Measurements from ENCODE around the gene TBX1. TPM values are rescaled to one million over a fixed set of nuclear protein-coding genes. Genes with fewer than 3 reads are reported as not detected.

The TBX1 gene
- total and polyA plus RNA-seq, 2 of the 13 experiments (the other 11 are each of a cell fraction or from before 2014, with no cell fraction given), result not detected

DNA sequence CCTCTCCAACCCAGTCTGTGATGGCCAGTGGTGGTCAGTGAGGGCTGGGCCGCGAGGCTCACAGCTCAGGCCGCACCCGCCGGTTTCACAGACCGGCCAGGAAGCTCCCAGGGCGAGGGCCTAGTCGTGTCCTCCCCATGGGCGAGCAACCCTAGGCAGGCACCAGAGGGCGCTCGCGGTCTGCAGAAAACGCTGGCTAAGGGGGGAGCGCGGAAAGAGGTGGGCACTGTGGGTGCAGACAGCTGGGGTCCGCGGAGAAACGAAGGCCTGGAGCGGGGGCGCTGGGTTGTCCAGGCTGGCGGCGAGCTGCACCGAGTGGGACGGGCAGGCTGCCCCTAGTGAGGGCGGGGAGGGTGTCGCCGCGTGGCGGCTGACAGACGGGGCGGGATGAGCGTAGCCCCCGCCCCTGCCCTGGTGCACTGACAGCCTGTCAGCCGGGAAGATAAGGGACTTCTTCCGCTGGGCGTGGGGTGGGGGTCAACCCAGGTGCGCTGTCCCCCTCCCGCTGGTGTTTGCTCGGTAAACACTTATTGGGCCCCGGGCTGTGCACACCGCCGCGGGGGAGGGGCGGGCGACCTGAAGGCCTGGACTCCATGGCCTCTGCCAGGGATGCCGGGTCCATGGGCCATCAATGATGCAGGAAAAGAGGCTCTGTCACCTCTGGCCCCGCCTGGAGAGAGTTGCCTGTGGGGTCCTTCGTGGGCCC lies 29.8 kb upstream of the TBX1 start (continued):
- no peak for TF ChIP-seq ARID3A (IDR thresholded peaks at IDR 0.05; ENCODE audit: low read depth, low read length)
- no peak for TF ChIP-seq BHLHE40 (IDR thresholded peaks at IDR 0.05; ENCODE audit: low read length)
- peak; percentile 80; the same call in 1 of the 2 replicates for TF ChIP-seq ARID5B (CRISPR knock-in tag; IDR thresholded peaks at IDR 0.05)
- no peak for TF ChIP-seq MAFG (CRISPR knock-in tag; IDR thresholded peaks at IDR 0.05)
- peak; percentile 69 for TF ChIP-seq ISL2 (CRISPR knock-in tag; IDR thresholded peaks at IDR 0.05)
- peak; percentile 77 for TF ChIP-seq ZGPAT (CRISPR knock-in tag; IDR thresholded peaks at IDR 0.05)
- no peak for TF ChIP-seq NFYC (CRISPR knock-in tag; IDR thresholded peaks at IDR 0.05)
- peak; percentile 69; the same call in 1 of the 2 replicates for TF ChIP-seq ZNF430 (CRISPR knock-in tag; IDR thresholded peaks at IDR 0.05)
- TF ChIP-seq, protein P1, sequence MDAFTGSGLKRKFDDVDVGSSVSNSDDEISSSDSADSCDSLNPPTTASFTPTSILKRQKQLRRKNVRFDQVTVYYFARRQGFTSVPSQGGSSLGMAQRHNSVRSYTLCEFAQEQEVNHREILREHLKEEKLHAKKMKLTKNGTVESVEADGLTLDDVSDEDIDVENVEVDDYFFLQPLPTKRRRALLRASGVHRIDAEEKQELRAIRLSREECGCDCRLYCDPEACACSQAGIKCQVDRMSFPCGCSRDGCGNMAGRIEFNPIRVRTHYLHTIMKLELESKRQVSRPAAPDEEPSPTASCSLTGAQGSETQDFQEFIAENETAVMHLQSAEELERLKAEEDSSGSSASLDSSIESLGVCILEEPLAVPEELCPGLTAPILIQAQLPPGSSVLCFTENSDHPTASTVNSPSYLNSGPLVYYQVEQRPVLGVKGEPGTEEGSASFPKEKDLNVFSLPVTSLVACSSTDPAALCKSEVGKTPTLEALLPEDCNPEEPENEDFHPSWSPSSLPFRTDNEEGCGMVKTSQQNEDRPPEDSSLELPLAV (CRISPR knock-in tag; conservative IDR thresholded peaks at IDR 0.05; ENCODE audit: low read depth), result no peak
- peak; percentile 79 for TF ChIP-seq KDM2A (CRISPR knock-in tag; IDR thresholded peaks at IDR 0.05; ENCODE audit: borderline replicate concordance, low read depth)
- no peak for TF ChIP-seq REST (IDR thresholded peaks at IDR 0.05; ENCODE audit: borderline replicate concordance in 1 of 2, low read depth in 1 of 2, low read length in 2 of 2)
- peak; percentile 62; the same call in 1 of the 2 replicates for TF ChIP-seq SOX5 (CRISPR knock-in tag; IDR thresholded peaks at IDR 0.05; ENCODE audit: borderline replicate concordance)
- no peak for TF ChIP-seq SMYD3 (CRISPR knock-in tag; IDR thresholded peaks at IDR 0.05)
- no peak for TF ChIP-seq ZBTB26 (CRISPR knock-in tag; IDR thresholded peaks at IDR 0.05; ENCODE audit: borderline replicate concordance)
- TF ChIP-seq SMC3 (IDR thresholded peaks at IDR 0.05; ENCODE audit: low read length), result peak; percentile 67; the same call in 1 of the 2 replicates
